Measurements from ENCODE around the gene CXADR.

- TF ChIP-seq CTCF (conservative IDR thresholded peaks at IDR 0.05; ENCODE audit: low read length), result no peak
- TF ChIP-seq EZH2phosphoT487 (IDR thresholded peaks at IDR 0.05; ENCODE audit: borderline replicate concordance), result no peak
Measured at GRCh38 chr21:17570786-17571185, 57.9 kb downstream of the CXADR start.
